Fibroblast of mammary gland (primary cell): ENCODE results near the gene MPV17L2.

Experiments
- DNase-seq: peaks from one replicate; pipeline ENCODE4 v3.0.0-alpha.2; 2010; ENCODE audit warnings: low read depth
- H3K4me3 ChIP-seq: 2 replicates; pipeline ENCODE4 v1.5.1; 2011; ENCODE audit warnings: low read depth, mild to moderate bottlenecking, low read length, moderate library complexity; ENCODE audit not compliant: control insufficient read depth
- TF ChIP-seq, protein P1 (sequence below): conservative IDR thresholded peaks from 2 replicates; pipeline ENCODE4 v1.5.1; 2011; ENCODE audit warnings: low read depth, low read length, inconsistent platforms; ENCODE audit not compliant: control insufficient read depth, insufficient read depth

Gene MPV17L2

DNA sequence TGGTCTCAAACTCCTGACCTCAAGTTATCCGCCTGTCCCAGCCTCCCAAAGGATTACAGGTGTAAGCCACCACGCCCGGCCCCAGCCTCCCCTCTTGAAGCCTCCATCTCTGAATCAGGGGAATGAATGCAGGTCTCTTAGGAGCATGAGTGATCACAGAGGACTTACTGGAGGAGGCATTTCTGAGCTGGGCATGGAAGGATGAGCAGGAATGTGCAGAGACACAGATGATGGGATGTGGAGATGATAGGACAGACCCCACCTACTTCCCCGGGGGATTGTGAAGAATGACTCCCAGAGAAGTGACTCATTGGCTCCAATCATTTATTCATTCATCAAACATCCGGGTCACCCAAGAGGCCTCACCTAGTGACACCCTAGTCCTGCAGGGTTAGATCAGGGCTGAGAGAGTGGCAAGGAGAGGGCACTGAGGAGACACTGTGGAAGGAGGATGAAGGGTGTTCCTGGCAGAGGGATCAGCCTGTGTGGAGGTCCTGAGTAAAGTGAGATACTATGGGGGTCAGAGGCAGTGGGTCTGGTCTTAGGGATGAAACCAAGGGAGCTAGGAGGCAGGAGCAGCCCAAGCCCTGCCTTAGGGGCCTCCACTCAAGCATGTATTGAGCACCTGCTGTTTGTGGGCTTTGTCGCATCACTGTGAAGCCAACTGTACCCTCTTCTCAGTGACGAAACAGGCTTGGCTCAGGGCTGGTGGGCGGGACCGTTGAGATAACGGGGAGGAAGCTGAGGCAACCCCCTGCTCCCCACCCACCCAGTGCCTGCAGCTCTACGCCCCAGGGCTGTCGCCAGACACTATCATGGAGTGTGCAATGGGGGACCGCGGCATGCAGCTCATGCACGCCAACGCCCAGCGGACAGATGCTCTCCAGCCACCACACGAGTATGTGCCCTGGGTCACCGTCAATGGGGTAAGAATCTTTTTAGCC, 16.4 kb upstream of the MPV17L2 start:
- DNase-seq: no peak
- TF ChIP-seq, protein P1, sequence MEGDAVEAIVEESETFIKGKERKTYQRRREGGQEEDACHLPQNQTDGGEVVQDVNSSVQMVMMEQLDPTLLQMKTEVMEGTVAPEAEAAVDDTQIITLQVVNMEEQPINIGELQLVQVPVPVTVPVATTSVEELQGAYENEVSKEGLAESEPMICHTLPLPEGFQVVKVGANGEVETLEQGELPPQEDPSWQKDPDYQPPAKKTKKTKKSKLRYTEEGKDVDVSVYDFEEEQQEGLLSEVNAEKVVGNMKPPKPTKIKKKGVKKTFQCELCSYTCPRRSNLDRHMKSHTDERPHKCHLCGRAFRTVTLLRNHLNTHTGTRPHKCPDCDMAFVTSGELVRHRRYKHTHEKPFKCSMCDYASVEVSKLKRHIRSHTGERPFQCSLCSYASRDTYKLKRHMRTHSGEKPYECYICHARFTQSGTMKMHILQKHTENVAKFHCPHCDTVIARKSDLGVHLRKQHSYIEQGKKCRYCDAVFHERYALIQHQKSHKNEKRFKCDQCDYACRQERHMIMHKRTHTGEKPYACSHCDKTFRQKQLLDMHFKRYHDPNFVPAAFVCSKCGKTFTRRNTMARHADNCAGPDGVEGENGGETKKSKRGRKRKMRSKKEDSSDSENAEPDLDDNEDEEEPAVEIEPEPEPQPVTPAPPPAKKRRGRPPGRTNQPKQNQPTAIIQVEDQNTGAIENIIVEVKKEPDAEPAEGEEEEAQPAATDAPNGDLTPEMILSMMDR: no peak
- H3K4me3 ChIP-seq: no peak overlapping the region

DNA sequence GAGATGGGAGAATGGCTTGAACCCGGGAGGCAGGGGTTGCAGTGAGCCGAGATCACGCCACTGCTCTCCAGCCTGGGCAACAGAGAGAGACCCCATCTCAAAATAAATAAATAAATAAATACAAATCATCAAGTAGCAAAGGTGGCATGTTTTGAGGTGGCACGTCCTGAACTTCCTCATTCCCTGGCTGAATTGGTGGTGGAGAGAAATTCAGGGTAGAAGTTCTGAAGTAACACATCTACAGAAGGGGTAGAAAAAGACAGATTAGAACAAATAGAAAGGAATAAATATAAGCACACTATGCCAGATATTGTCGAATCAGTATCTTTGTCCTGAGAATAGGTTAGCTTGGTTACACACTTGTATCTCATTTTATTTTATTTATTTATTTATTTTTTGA, 13.1 kb upstream of the MPV17L2 start:
- TF ChIP-seq, protein P1: no peak
- DNase-seq: no peak
- H3K4me3 ChIP-seq: no peak overlapping the region

DNA sequence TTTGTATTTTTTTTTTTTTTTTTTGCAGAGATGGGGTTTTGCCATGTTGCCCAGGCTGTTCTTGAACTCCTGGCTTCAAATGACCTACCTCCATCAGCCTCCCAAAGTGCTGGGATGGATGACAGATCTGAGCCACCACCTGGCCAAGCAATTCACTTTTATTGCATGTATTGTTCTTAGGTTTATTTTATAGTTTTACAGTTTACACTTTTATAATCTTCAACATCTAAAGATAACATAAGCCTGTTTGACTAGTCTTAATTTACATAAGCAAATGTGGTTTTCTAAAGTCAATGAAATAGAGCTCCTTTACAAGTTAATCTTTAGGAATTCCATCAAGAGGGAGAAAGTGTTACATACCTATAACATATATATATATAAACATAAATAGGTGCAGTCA, 9.5 kb upstream of the MPV17L2 start:
- H3K4me3 ChIP-seq: no peak overlapping the region
- no peak for DNase-seq
- TF ChIP-seq, protein P1: no peak

DNA sequence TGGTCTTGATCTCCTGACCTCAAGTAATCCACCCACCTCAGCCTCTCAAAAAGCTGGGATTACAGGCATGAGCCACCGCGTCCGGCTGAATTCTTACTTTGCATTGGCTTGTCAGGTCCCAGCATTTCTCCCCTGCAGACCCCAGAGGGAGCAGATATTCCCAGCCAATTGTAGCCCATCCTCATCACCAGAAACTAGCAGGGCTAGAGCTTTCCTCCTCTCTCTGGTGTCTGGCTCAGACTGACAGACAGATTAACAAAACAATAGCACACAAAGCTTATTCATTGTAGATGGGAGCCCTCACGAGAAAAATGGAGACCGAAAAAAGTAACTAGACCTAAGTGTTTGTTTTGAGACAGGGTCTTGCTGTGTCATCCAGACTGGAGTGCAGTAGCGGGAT, 7.5 kb upstream of the MPV17L2 start:
- H3K4me3 ChIP-seq: no peak overlapping the region
- DNase-seq: no peak
- TF ChIP-seq, protein P1: no peak

DNA sequence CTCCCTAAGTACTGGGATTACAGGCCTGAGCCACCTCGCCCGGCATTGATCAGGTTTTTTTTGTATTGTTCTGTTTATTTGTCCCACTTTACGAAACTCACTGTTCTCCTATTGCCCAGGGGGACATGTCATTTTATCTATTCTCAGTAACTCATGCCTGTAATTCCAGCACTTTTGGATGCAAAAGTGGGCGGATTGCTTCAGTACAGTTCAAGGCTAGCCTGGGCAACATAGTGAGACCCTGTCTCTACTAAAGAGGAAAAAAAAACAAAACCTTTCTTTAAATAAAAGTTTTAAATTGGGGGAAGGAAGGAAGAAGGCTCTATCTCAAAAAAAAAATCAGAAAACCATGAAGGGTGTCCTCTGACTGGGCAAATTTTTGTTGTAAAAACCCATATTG, 2.7 kb upstream of the MPV17L2 start:
- TF ChIP-seq, protein P1: no peak
- DNase-seq: no peak
- no peak overlapping the region for H3K4me3 ChIP-seq

DNA sequence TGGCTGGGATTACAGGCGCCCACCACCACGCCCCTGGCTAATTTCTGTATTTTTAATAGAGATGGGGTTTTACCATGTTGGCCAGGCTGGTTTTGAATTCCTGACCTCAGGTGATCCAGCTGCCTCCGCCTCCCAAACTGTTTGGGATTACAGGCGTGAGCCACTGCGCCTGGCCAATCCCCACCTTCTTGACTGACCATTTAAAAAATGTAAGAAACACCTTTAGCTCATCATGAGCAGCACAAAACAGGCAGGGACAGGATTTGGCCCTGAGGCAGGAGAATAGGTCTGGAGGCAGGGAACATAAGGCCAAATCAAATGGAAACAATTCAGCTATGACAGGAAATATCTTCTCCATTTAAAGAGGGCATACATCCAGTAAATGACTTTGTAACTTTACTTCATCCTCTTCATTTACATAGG, 1.4 kb upstream of the MPV17L2 start:
- no peak for DNase-seq
- TF ChIP-seq, protein P1: no peak

More for the DNA sequence above, 1.4 kb upstream of the MPV17L2 start:
- peak overlapping the region; percentile 68 for H3K4me3 ChIP-seq
